CD1c-positive myeloid dendritic cell (primary cell): Measurements from ENCODE around the gene C2CD2.
A peak's percentile ranks its signal among the peaks of the same experiment; 100 is the strongest.
"Not testable (repeated sequence)": the region's sequence is repeated elsewhere in the genome, so short reads cannot be mapped to it uniquely, and the experiment has no call there.

Source experiments
- DNase-seq: peaks from one replicate; pipeline ENCODE4 v3.0.0-alpha.2; 2016; ENCODE audit errors: extremely low spot score

C2CD2 gene

GRCh38 chr21:41958886-41959563 lies 5.2 kb upstream of the C2CD2 start:
- DNase-seq: no peak

- no peak for DNase-seq
These were observed 4.4 kb upstream of the C2CD2 start for GRCh38 chr21:41957991-41958766.

- no peak for DNase-seq
These were observed 3.3 kb upstream of the C2CD2 start for GRCh38 chr21:41956926-41957729.

- no peak for DNase-seq
These were observed 1.7 kb upstream of the C2CD2 start for GRCh38 chr21:41955516-41955915.

GRCh38 chr21:41954654-41955499 lies 1.1 kb upstream of the C2CD2 start:
- no peak for DNase-seq

GRCh38 chr21:41953249-41953830 lies 478 bp downstream of the C2CD2 start:
- no peak for DNase-seq

- peak; percentile 9 for DNase-seq
These were observed 1.1 kb downstream of the C2CD2 start for GRCh38 chr21:41952568-41953248.

- no peak for DNase-seq
These were observed 1.8 kb downstream of the C2CD2 start for GRCh38 chr21:41951876-41952567.

GRCh38 chr21:41950941-41951351 lies 2.9 kb downstream of the C2CD2 start:
- no peak for DNase-seq

GRCh38 chr21:41949631-41950030 lies 4.2 kb downstream of the C2CD2 start:
- DNase-seq: not testable (repeated sequence)

GRCh38 chr21:41948901-41949300 lies 4.9 kb downstream of the C2CD2 start:
- no peak for DNase-seq

- DNase-seq: no peak
These were observed 5.5 kb downstream of the C2CD2 start for GRCh38 chr21:41948078-41948895.

- no peak for DNase-seq
These were observed 7.8 kb downstream of the C2CD2 start for GRCh38 chr21:41945982-41946381.

GRCh38 chr21:41943851-41944250 lies 10.0 kb downstream of the C2CD2 start:
- DNase-seq: no peak

GRCh38 chr21:41942457-41942856 lies 11.4 kb downstream of the C2CD2 start:
- no peak for DNase-seq

- DNase-seq: no peak
These were observed 11.9 kb downstream of the C2CD2 start for GRCh38 chr21:41941941-41942340.

GRCh38 chr21:41940431-41940830 lies 13.4 kb downstream of the C2CD2 start:
- DNase-seq: no peak

- DNase-seq: no peak
These were observed 14.4 kb downstream of the C2CD2 start for GRCh38 chr21:41939391-41939790.
